K562 (cell line): ENCODE results near the gene AMPD1. TPM values are rescaled to one million over a fixed set of nuclear protein-coding genes. Genes with fewer than 3 reads are reported as not detected.

Experiments
- CBX5 ChIP-seq: IDR thresholded peaks from 2 replicates; pipeline ENCODE4 v1.6.1; 2014; ENCODE audit warnings: low read depth, borderline replicate concordance
- CCAR2 ChIP-seq: fragments of 200-400 bp; formaldehyde crosslinking; IDR thresholded peaks from 2 replicates; pipeline ENCODE4 v1.6.1; 2017; ENCODE audit warnings: mild to moderate bottlenecking, low read depth, low read length
- ETV6 ChIP-seq, 3 experiments: fragments of 150-350 bp in 1 of 3; sonication (generic) in 1 of 3; formaldehyde crosslinking in 1 of 3; IDR thresholded peaks; 2 replicates each; pipeline versions ENCODE4 v1.6.1 to v1.8.0; 2014 to 2022; ENCODE audit warnings: borderline replicate concordance in 2 of 3, low read depth in 2 of 3, antibody characterized with exemption in 1 of 3, low read length in 1 of 3, mild to moderate bottlenecking in 1 of 3, missing genetic modification reagents in 1 of 3
- GABPB2 ChIP-seq: fragments of 250-450 bp; sonication (Bioruptor Pico); conservative IDR thresholded peaks from 2 replicates; pipeline ENCODE4 v1.5.1; 2021; ENCODE audit warnings: mild to moderate bottlenecking
- HNRNPH1 ChIP-seq: fragments of 200-400 bp; formaldehyde crosslinking; optimal IDR thresholded peaks from 2 replicates; pipeline ENCODE3; 2017; ENCODE audit warnings: low read depth, mild to moderate bottlenecking, low read length, moderate library complexity
- HNRNPK ChIP-seq: fragments of 200-400 bp; formaldehyde crosslinking; IDR thresholded peaks from one replicate; pipeline ENCODE4 v1.6.1; 2018; ENCODE audit warnings: mild to moderate bottlenecking, low read depth, low read length; ENCODE audit not compliant: poor library complexity, severe bottlenecking
- KAT7 ChIP-seq: sonication (generic); formaldehyde crosslinking; IDR thresholded peaks from 2 replicates; pipeline ENCODE4 v1.8.0; 2022; ENCODE audit warnings: missing genetic modification reagents, mild to moderate bottlenecking, borderline replicate concordance
- NCOA4 ChIP-seq: fragments of 450-650 bp; IDR thresholded peaks from 2 replicates; pipeline ENCODE4 v1.6.1; 2018; ENCODE audit warnings: mild to moderate bottlenecking; ENCODE audit not compliant: partially characterized antibody
- PRMT5 ChIP-seq: sonication (generic); formaldehyde crosslinking; IDR thresholded peaks from 2 replicates; pipeline ENCODE4 v1.5.0; 2020; ENCODE audit warnings: missing genetic modification reagents
- PRPF4 ChIP-seq: fragments of 200-400 bp; formaldehyde crosslinking; IDR thresholded peaks from one replicate; pipeline ENCODE4 v1.6.1; 2017; ENCODE audit warnings: low read length, low read depth, mild to moderate bottlenecking; ENCODE audit not compliant: insufficient read depth, poor library complexity, severe bottlenecking
- RBM17 ChIP-seq: fragments of 200-400 bp; formaldehyde crosslinking; IDR thresholded peaks from 2 replicates; pipeline ENCODE4 v1.6.1; 2017; ENCODE audit warnings: low read depth, mild to moderate bottlenecking, low read length, borderline replicate concordance
- SP1 ChIP-seq: sonication (generic); formaldehyde crosslinking; IDR thresholded peaks from 2 replicates; pipeline ENCODE4 v1.8.1; 2022; ENCODE audit warnings: mild to moderate bottlenecking, missing genetic modification reagents
- STAT5B ChIP-seq: fragments of 250-450 bp; sonication (Bioruptor Pico); IDR thresholded peaks from 2 replicates; pipeline ENCODE4 v1.8.0; 2021; ENCODE audit warnings: mild to moderate bottlenecking, inconsistent platforms
- TAF15 ChIP-seq: fragments of 200-400 bp; formaldehyde crosslinking; IDR thresholded peaks from 2 replicates; pipeline ENCODE4 v1.6.1; 2017; ENCODE audit warnings: mild to moderate bottlenecking, low read depth, low read length, moderate library complexity
- TAF7 ChIP-seq: fragments of 450-650 bp; IDR thresholded peaks from 2 replicates; pipeline ENCODE4 v1.6.1; 2016; ENCODE audit warnings: missing genetic modification characterization, missing compliant biosample characterization
- TGIF2 ChIP-seq: sonication (generic); formaldehyde crosslinking; IDR thresholded peaks from 2 replicates; pipeline ENCODE4 v1.8.1; 2022; ENCODE audit warnings: mild to moderate bottlenecking, missing genetic modification reagents, moderate library complexity
- ZNF445 ChIP-seq: fragments of 250-450 bp; sonication (Bioruptor Pico); IDR thresholded peaks from 2 replicates; pipeline ENCODE4 v1.4.0; 2020; ENCODE audit warnings: low read depth, mild to moderate bottlenecking, moderate library complexity
- ZNF830 ChIP-seq: fragments of 250-450 bp; sonication (Bioruptor Pico); IDR thresholded peaks from 2 replicates; pipeline ENCODE4 v1.5.0; 2021; ENCODE audit warnings: mild to moderate bottlenecking
- polyA plus RNA-seq, 8 experiments: library from polyadenylated mRNA; depleted of rRNA in 4 of 8; stranded (reverse) in 5 of 8; unstranded in 3 of 8; fragments of >200 nt; fragmentation: Nextera tagmentation in 2 of 8; fragmentation: Illumina TruSeq in 1 of 8; extraction: Ambion mirVana in 2 of 8; extraction: Trizol in 1 of 8; gene quantifications; 2 replicates each; pipeline versions ENCODE4 v1.2.1 to v1.2.3, GENCODE V29; 2011 to 2014; ENCODE audit warnings: inconsistent platforms in 1 of 8, missing spikeins in 1 of 8
- total RNA-seq, 7 experiments: library from RNA; depleted of rRNA in 6 of 7; stranded (reverse); fragments of >200 nt in 6 of 7; fragmentation: Illumina TruSeq in 2 of 7; extraction: Trizol in 2 of 7; gene quantifications; 2 replicates each; pipeline versions ENCODE4 v1.2.1 to v1.2.3, GENCODE V29; 2011 to 2021; ENCODE audit warnings: low replicate concordance in 1 of 7
- TF ChIP-seq, protein P1 (sequence below): fragments of 450-650 bp; formaldehyde crosslinking; IDR thresholded peaks from 2 replicates; pipeline ENCODE4 v1.4.0; 2022; ENCODE audit warnings: mild to moderate bottlenecking, moderate library complexity
- TF ChIP-seq, protein P2 (sequence below): fragments of 250-450 bp; sonication (Bioruptor Pico); IDR thresholded peaks from 2 replicates; pipeline ENCODE4 v1.8.0; 2022; ENCODE audit warnings: moderate library complexity, mild to moderate bottlenecking, inconsistent platforms
- TF ChIP-seq, protein P3 (sequence below): fragments of 450-650 bp; conservative IDR thresholded peaks from 2 replicates; pipeline ENCODE4 v1.6.1; 2016; ENCODE audit warnings: missing genetic modification characterization, low read depth, mild to moderate bottlenecking, control low read depth, missing compliant biosample characterization
- TF ChIP-seq, protein P4 (sequence below): sonication (generic); formaldehyde crosslinking; IDR thresholded peaks from 2 replicates; pipeline ENCODE4 v1.8.0; 2023; ENCODE audit warnings: mild to moderate bottlenecking, missing genetic modification reagents

Gene AMPD1
- total and polyA plus RNA-seq, 9 of the 15 experiments (the other 6 are each of a cell fraction or from before 2014, with no cell fraction given): 0.04 to 0.17 TPM; not detected in 7

DNA sequence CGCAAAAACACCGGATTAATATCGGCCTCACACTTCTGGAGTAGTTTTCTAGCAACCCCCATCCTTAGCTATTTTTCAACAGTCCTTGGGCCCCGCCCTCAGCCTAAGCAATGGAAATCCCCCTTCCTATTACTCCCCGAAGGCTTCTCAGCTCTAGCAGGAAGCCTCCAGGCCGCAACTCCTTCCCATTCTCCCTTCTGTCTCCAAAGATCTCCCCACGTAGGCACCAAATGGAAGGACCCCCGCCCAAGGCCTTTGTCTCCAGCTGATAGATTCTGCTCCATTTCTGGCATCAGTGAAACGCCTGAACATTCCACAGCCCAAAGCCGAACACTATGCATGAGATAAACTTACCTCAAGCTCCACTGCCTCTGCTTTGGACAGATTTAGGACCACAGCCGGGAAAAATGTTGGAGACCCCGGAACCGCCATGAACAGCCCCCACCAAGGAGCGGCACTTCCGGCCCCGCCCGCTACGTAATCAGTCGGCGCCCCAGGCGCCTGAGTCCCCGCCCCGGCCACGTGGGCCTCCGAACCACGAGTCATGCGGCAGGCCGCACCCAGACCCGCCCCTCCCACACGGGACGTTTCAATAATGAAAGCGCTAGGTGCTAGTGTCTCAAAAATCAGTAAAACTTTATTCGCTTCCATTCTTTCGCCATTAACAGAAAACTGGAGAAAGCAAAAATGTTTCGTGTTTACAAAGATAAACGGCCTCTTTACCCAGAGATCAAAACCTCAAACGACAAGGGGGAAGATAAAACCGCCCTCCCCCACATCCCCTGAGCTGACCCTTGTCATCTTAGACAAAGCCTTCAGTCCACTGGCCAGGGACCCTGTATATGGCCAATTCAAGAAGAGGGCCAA, 21.2 kb upstream of the AMPD1 start, which contains the start of gene NRAS (continued):
- TF ChIP-seq ZNF830: peak; percentile 67; the same call in 1 of the 2 replicates
- TF ChIP-seq SP1: peak; percentile 94
- TF ChIP-seq, protein P1, sequence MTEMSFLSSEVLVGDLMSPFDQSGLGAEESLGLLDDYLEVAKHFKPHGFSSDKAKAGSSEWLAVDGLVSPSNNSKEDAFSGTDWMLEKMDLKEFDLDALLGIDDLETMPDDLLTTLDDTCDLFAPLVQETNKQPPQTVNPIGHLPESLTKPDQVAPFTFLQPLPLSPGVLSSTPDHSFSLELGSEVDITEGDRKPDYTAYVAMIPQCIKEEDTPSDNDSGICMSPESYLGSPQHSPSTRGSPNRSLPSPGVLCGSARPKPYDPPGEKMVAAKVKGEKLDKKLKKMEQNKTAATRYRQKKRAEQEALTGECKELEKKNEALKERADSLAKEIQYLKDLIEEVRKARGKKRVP: 0 out of 2 replicates have a peak, but pooled peaks have one; percentile 47
- no peak for TF ChIP-seq PRMT5 (CRISPR knock-in tag)
- TF ChIP-seq STAT5B (CRISPR knock-in tag): no peak
- TF ChIP-seq HNRNPK: no peak
- no peak for TF ChIP-seq RBM17
- TF ChIP-seq, protein P2, sequence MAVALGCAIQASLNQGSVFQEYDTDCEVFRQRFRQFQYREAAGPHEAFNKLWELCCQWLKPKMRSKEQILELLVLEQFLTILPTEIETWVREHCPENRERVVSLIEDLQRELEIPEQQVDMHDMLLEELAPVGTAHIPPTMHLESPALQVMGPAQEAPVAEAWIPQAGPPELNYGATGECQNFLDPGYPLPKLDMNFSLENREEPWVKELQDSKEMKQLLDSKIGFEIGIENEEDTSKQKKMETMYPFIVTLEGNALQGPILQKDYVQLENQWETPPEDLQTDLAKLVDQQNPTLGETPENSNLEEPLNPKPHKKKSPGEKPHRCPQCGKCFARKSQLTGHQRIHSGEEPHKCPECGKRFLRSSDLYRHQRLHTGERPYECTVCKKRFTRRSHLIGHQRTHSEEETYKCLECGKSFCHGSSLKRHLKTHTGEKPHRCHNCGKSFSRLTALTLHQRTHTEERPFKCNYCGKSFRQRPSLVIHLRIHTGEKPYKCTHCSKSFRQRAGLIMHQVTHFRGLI: no peak
- TF ChIP-seq, protein P3, sequence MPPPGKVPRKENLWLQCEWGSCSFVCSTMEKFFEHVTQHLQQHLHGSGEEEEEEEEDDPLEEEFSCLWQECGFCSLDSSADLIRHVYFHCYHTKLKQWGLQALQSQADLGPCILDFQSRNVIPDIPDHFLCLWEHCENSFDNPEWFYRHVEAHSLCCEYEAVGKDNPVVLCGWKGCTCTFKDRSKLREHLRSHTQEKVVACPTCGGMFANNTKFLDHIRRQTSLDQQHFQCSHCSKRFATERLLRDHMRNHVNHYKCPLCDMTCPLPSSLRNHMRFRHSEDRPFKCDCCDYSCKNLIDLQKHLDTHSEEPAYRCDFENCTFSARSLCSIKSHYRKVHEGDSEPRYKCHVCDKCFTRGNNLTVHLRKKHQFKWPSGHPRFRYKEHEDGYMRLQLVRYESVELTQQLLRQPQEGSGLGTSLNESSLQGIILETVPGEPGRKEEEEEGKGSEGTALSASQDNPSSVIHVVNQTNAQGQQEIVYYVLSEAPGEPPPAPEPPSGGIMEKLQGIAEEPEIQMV (tag): no peak
- TF ChIP-seq KAT7 (CRISPR knock-in tag): peak; percentile 58; the same call in 1 of the 2 replicates
- TF ChIP-seq ZNF445: no peak
- no peak for TF ChIP-seq NCOA4
- TF ChIP-seq PRPF4: no peak
- no peak for TF ChIP-seq HNRNPH1
- TF ChIP-seq, protein P4, sequence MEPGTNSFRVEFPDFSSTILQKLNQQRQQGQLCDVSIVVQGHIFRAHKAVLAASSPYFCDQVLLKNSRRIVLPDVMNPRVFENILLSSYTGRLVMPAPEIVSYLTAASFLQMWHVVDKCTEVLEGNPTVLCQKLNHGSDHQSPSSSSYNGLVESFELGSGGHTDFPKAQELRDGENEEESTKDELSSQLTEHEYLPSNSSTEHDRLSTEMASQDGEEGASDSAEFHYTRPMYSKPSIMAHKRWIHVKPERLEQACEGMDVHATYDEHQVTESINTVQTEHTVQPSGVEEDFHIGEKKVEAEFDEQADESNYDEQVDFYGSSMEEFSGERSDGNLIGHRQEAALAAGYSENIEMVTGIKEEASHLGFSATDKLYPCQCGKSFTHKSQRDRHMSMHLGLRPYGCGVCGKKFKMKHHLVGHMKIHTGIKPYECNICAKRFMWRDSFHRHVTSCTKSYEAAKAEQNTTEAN (CRISPR knock-in tag): no peak
- TF ChIP-seq TGIF2: no peak; the same call in 1 of the 2 replicates
- no peak for TF ChIP-seq CCAR2
- no peak for TF ChIP-seq CBX5
- no peak for TF ChIP-seq GABPB2 (CRISPR knock-in tag)
- TF ChIP-seq ETV6 (IDR thresholded peaks at IDR 0.05; ENCODE audit: borderline replicate concordance in 1 of 2, low read depth in 2 of 2, low read length in 1 of 2): no peak; a peak in 1 of 4 replicates
- TF ChIP-seq ETV6 (CRISPR knock-in tag; IDR thresholded peaks at IDR 0.05; ENCODE audit: borderline replicate concordance): no peak
- no peak for TF ChIP-seq TAF15
- peak; percentile 84 for TF ChIP-seq TAF7 (tag)
